OCI-LY1 (cell line): ENCODE results near the gene LMF1.

Source experiments
- H2AFZ ChIP-seq: fragments of 200-600 bp; sonication (generic), shearing (Covaris generic); 2 replicates; pipeline ENCODE4 v1.6.0; 2014; ENCODE audit warnings: antibody characterized with exemption, mild to moderate bottlenecking, low read length
- H3F3A ChIP-seq: fragments of 200-600 bp; sonication (generic), shearing (Covaris generic); 2 replicates; pipeline ENCODE4 v1.6.0; 2014; ENCODE audit warnings: mild to moderate bottlenecking, antibody characterized with exemption, low read length, moderate library complexity; ENCODE audit not compliant: insufficient read depth
- H3K27ac ChIP-seq: fragments of 200-600 bp; sonication (generic); 2 replicates; pipeline ENCODE4 v1.5.1; 2014; ENCODE audit warnings: low read length, mixed run types, mild to moderate bottlenecking, low read depth; ENCODE audit not compliant: poor library complexity, severe bottlenecking
- H3K27me3 ChIP-seq: fragments of 200-600 bp; sonication (generic); 2 replicates; pipeline ENCODE4 v1.6.0; 2014; ENCODE audit warnings: antibody characterized with exemption, mild to moderate bottlenecking, low read length, moderate library complexity; ENCODE audit not compliant: insufficient read depth
- H3K36me3 ChIP-seq: fragments of 200-600 bp; sonication (generic); 2 replicates; pipeline ENCODE4 v1.6.1; 2014; ENCODE audit warnings: mild to moderate bottlenecking, antibody characterized with exemption, low read length, moderate library complexity, mixed read lengths; ENCODE audit not compliant: insufficient read depth
- H3K4me1 ChIP-seq: fragments of 200-600 bp; sonication (generic); 2 replicates; pipeline ENCODE4 v1.5.1; 2014; ENCODE audit warnings: mild to moderate bottlenecking, low read length, moderate library complexity; ENCODE audit not compliant: insufficient read depth, severe bottlenecking
- H3K4me2 ChIP-seq: fragments of 200-600 bp; sonication (generic), shearing (Covaris generic); 2 replicates; pipeline ENCODE4 v1.6.1; 2014; ENCODE audit warnings: low read length
- H3K4me3 ChIP-seq: fragments of 200-600 bp; sonication (generic); 2 replicates; pipeline ENCODE4 v1.5.1; 2014; ENCODE audit warnings: low read length, low read depth, mild to moderate bottlenecking, mixed read lengths; ENCODE audit not compliant: poor library complexity, severe bottlenecking
- H3K79me2 ChIP-seq: fragments of 200-600 bp; shearing (Covaris generic); 2 replicates; pipeline ENCODE4 v1.6.1; 2016; ENCODE audit warnings: mixed run types, low read length, mixed read lengths; ENCODE audit not compliant: insufficient read depth
- H3K9ac ChIP-seq: fragments of 200-600 bp; sonication (generic), shearing (Covaris generic); 2 replicates; pipeline ENCODE4 v1.6.1; 2014; ENCODE audit warnings: mild to moderate bottlenecking, low read length, mixed read lengths
- H3K9me2 ChIP-seq: fragments of 200-600 bp; sonication (generic), shearing (Covaris generic); 2 replicates; pipeline ENCODE4 v1.6.1; 2014; ENCODE audit warnings: low read depth, mild to moderate bottlenecking, low read length, mixed read lengths
- H3K9me3 ChIP-seq: fragments of 200-600 bp; shearing (Covaris generic); 2 replicates; pipeline ENCODE4 v1.6.1; 2014; ENCODE audit warnings: low read length, mixed read lengths
- H4K20me1 ChIP-seq: fragments of 200-600 bp; sonication (generic), shearing (Covaris generic); 2 replicates; pipeline ENCODE4 v1.6.0; 2016; ENCODE audit warnings: mild to moderate bottlenecking, low read length; ENCODE audit not compliant: insufficient read depth
- CTCF ChIP-seq: fragments of 200-600 bp; sonication (generic), shearing (Covaris generic); IDR thresholded peaks from 2 replicates; pipeline ENCODE4 v1.5.1; 2017; ENCODE audit warnings: mild to moderate bottlenecking, antibody characterized with exemption, low read length, moderate library complexity, mixed read lengths
- EZH2 ChIP-seq: fragments of 200-600 bp; sonication (generic), shearing (Covaris generic); IDR thresholded peaks from 2 replicates; pipeline ENCODE4 v1.8.0; 2017; ENCODE audit warnings: borderline replicate concordance, mixed run types, mild to moderate bottlenecking, antibody characterized with exemption, low read length, moderate library complexity, mixed read lengths

LMF1 gene

GRCh38 chr16:986411-986810 is 15.6 kb upstream of the LMF1 start:
- TF ChIP-seq EZH2: no peak
- no peak for TF ChIP-seq CTCF
- Histone ChIP-seq H3K4me1 (no peaks in the 10 kb centered on the region), H3K36me3 (no peaks in the 10 kb centered on the region), H3K4me2 (no peak overlapping the region), H3K9ac (no peak overlapping the region), H3K27ac (no peak overlapping the region), H3F3A (no peaks in the 10 kb centered on the region), H3K27me3 (no peaks in the 10 kb centered on the region), H2AFZ (no peak overlapping the region), H3K9me3 (no peaks in the 10 kb centered on the region), H3K4me3 (no peak overlapping the region), H3K9me2 (no peaks in the 10 kb centered on the region), H4K20me1 (no peaks in the 10 kb centered on the region), H3K79me2 (no peaks in the 10 kb centered on the region)

- no peak for TF ChIP-seq CTCF
- no peak for TF ChIP-seq EZH2
Observed at GRCh38 chr16:985646-986400, 15.0 kb upstream of the LMF1 start.

GRCh38 chr16:984736-985636 is 14.2 kb upstream of the LMF1 start:
- H3K79me2 ChIP-seq: no peaks in the 10 kb centered on the region
- no peaks in the 10 kb centered on the region for H3K9me2 ChIP-seq
- H3K9me3 ChIP-seq: no peaks in the 10 kb centered on the region
- no peaks in the 10 kb centered on the region for H3F3A ChIP-seq
- H3K27me3 ChIP-seq: no peaks in the 10 kb centered on the region
- H3K4me1 ChIP-seq: no peaks in the 10 kb centered on the region
- TF ChIP-seq CTCF: no peak
- no peak for TF ChIP-seq EZH2
- H3K4me3 ChIP-seq: no peak overlapping the region
- no peak overlapping the region for H3K9ac ChIP-seq
- no peaks in the 10 kb centered on the region for H3K36me3 ChIP-seq
- H3K27ac ChIP-seq: no peak overlapping the region
- no peak overlapping the region for H2AFZ ChIP-seq
- no peak overlapping the region for H3K4me2 ChIP-seq
- no peaks in the 10 kb centered on the region for H4K20me1 ChIP-seq

More at GRCh38 chr16:985646-986400, 15.0 kb upstream of the LMF1 start:
- Histone ChIP-seq H3K9ac (no peak overlapping the region), H3K4me1 (no peaks in the 10 kb centered on the region), H3K9me3 (no peaks in the 10 kb centered on the region), H3K9me2 (no peaks in the 10 kb centered on the region), H3K4me3 (no peak overlapping the region), H2AFZ (no peak overlapping the region), H3F3A (no peaks in the 10 kb centered on the region), H3K36me3 (no peaks in the 10 kb centered on the region), H3K27me3 (no peaks in the 10 kb centered on the region), H3K27ac (no peak overlapping the region), H4K20me1 (no peaks in the 10 kb centered on the region), H3K4me2 (no peak overlapping the region), H3K79me2 (no peaks in the 10 kb centered on the region)
